Measurements from ENCODE around the gene PNLIPRP3.
A peak's percentile ranks its signal among the peaks of the same experiment; 100 is the strongest.
"Not testable (repeated sequence)": the region's sequence is repeated elsewhere in the genome, so short reads cannot be mapped to it uniquely, and the experiment has no call there.

The PNLIPRP3 gene

GRCh38 chr10:116427671-116428070, at the start of gene PNLIPRP3:
Gene PNLIPRP3, plus strand, starts transcription at chr10:116427847. Its CDS starts 166 bp downstream, at chr10:116428013.
- TF ChIP-seq CTCF (IDR thresholded peaks at IDR 0.05; ENCODE audit: unreplicated experiment in 3 of 3): no peak
- Mint-ChIP-seq H3K27me3 (ENCODE audit: low read depth) (peaks cover 4% of the 10 kb centered on the region), H3K36me3 (ENCODE audit: low read depth) (no peaks in the 10 kb centered on the region), H3K4me1 (no peaks in the 10 kb centered on the region), H3K27ac (no peak within 1 kb of the TSS), H3K4me3 (no peak within 1 kb of the TSS), H3K9me3 (no peaks in the 10 kb centered on the region)

GRCh38 chr10:116382290-116382689, 45.4 kb upstream of the PNLIPRP3 start:
- TF ChIP-seq CTCF (IDR thresholded peaks at IDR 0.05; ENCODE audit: unreplicated experiment in 3 of 3): no peak
- Mint-ChIP-seq H3K27ac (no peak overlapping the region), H3K27me3 (ENCODE audit: low read depth) (no peaks in the 10 kb centered on the region), H3K36me3 (ENCODE audit: low read depth) (no peaks in the 10 kb centered on the region), H3K4me1 (no peaks in the 10 kb centered on the region), H3K9me3 (no peaks in the 10 kb centered on the region), H3K4me3 (no peak overlapping the region)

GRCh38 chr10:116385311-116385710, 42.3 kb upstream of the PNLIPRP3 start:
- no peaks in the 10 kb centered on the region for H3K9me3 Mint-ChIP-seq
- no peak overlapping the region for H3K4me3 Mint-ChIP-seq
- H3K4me1 Mint-ChIP-seq: no peaks in the 10 kb centered on the region
- peaks cover 6% of the 10 kb centered on the region for H3K27me3 Mint-ChIP-seq (ENCODE audit: low read depth)
- no peak overlapping the region for H3K27ac Mint-ChIP-seq
- no peaks in the 10 kb centered on the region for H3K36me3 Mint-ChIP-seq (ENCODE audit: low read depth)
- TF ChIP-seq CTCF (IDR thresholded peaks at IDR 0.05; ENCODE audit: unreplicated experiment in 3 of 3): no peak

GRCh38 chr10:116385994-116386809, 41.4 kb upstream of the PNLIPRP3 start:
- H3K4me3 Mint-ChIP-seq: no peak overlapping the region
- no peaks in the 10 kb centered on the region for H3K36me3 Mint-ChIP-seq (ENCODE audit: low read depth)
- no peaks in the 10 kb centered on the region for H3K9me3 Mint-ChIP-seq
- peak; percentile 64 to 77 (median 67) for TF ChIP-seq CTCF (IDR thresholded peaks at IDR 0.05; ENCODE audit: unreplicated experiment in 3 of 3)
- no peaks in the 10 kb centered on the region for H3K4me1 Mint-ChIP-seq
- no peak overlapping the region for H3K27ac Mint-ChIP-seq
- H3K27me3 Mint-ChIP-seq (ENCODE audit: low read depth): peaks cover 6% of the 10 kb centered on the region

- peaks cover 20% of the 10 kb centered on the region for H3K9me3 Mint-ChIP-seq
- H3K36me3 Mint-ChIP-seq (ENCODE audit: low read depth); H3K27ac Mint-ChIP-seq; H3K4me1 Mint-ChIP-seq; H3K4me3 Mint-ChIP-seq: not testable (repeated sequence)
- H3K27me3 Mint-ChIP-seq (ENCODE audit: low read depth): peaks cover 10% of the 10 kb centered on the region
These were observed 34.3 kb upstream of the PNLIPRP3 start for GRCh38 chr10:116393246-116393831.

- H3K4me1 Mint-ChIP-seq: no peaks in the 10 kb centered on the region
- H3K27me3 Mint-ChIP-seq (ENCODE audit: low read depth): peaks cover 4% of the 10 kb centered on the region
- no peak overlapping the region for H3K27ac Mint-ChIP-seq
- no peak for TF ChIP-seq CTCF (IDR thresholded peaks at IDR 0.05; ENCODE audit: unreplicated experiment in 3 of 3)
- H3K36me3 Mint-ChIP-seq (ENCODE audit: low read depth): peaks cover 4% of the 10 kb centered on the region
- peaks cover 20% of the 10 kb centered on the region for H3K9me3 Mint-ChIP-seq
- H3K4me3 Mint-ChIP-seq: no peak overlapping the region
These were observed 32.2 kb upstream of the PNLIPRP3 start for GRCh38 chr10:116395223-116395985.
